Fibroblast of pulmonary artery (primary cell): ENCODE measurements around the gene SDC3.

Experiments used
- DNase-seq: peaks from one replicate; pipeline ENCODE4 v3.0.0-alpha.2; 2010; ENCODE audit warnings: low read depth
- H3K4me3 ChIP-seq: replicated peaks from 2 replicates; pipeline ENCODE4 v1.5.1; 2011; ENCODE audit warnings: low read depth, mild to moderate bottlenecking, control low read depth, low read length, moderate library complexity
- CTCF ChIP-seq: IDR thresholded peaks from 2 replicates; pipeline ENCODE4 v1.5.1; 2011; ENCODE audit warnings: mild to moderate bottlenecking, control low read depth, low read length, inconsistent platforms; ENCODE audit errors: missing control alignments

The SDC3 gene

DNA sequence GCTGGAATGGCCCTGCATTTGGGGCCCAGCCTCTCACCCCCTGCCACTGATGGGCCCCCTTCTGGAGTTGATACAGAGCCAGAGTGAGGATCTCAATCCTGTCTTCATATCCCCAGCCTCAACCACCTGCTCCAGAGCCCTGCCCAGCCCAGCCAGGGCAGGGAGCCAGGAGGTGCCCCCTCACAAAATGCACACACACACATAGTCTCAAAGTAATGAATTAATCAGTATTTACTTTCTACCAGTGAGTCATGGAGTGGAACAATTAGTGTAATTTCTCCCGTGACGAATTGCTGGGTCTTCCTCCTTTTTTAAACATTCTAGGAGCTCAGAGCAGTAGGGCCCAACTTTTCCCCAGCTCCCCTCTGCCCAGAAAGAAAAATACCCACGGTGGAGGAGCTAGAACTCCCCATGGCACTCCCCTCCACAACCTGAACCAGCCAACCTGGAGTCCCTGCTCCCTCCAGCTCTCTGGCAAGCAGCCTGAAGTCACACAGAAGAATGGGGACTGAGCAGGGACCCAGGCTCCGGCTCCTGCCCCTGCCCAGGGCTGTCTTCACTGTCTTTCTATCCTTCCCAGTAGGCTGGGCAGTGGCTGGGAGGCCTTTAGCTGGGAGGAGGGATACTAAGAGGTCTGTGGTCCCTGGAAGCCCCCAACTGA lies 29.3 kb downstream of the SDC3 start:
- TF ChIP-seq CTCF = no peak
- no peak overlapping the region for H3K4me3 ChIP-seq
- DNase-seq = no peak

DNA sequence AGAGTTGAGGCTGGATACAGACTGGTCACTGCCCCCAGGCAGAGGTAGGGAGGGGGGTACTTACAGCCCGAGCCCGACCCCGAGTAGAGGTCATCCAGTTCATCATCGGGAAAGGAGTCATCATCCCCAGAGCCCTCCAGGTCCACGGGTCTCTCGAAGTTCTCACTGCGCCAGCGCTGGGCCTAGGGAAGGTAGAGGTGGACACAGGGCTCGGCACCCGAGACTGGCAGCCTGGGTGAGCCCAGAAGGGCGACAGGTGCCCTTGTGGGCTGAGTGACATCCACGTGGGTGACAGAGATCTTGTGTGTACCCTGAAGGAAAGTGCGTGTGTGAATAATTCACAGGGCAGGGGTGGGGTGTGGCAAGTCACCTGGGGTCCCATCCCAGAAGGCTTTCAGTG lies 30.0 kb downstream of the SDC3 start:
- TF ChIP-seq CTCF = no peak
- no peak overlapping the region for H3K4me3 ChIP-seq
- no peak for DNase-seq

- no peak overlapping the region for H3K4me3 ChIP-seq
- TF ChIP-seq CTCF = no peak
- no peak for DNase-seq
Measured at GRCh38 chr1:30878016-30878415, 30.5 kb downstream of the SDC3 start.

DNA sequence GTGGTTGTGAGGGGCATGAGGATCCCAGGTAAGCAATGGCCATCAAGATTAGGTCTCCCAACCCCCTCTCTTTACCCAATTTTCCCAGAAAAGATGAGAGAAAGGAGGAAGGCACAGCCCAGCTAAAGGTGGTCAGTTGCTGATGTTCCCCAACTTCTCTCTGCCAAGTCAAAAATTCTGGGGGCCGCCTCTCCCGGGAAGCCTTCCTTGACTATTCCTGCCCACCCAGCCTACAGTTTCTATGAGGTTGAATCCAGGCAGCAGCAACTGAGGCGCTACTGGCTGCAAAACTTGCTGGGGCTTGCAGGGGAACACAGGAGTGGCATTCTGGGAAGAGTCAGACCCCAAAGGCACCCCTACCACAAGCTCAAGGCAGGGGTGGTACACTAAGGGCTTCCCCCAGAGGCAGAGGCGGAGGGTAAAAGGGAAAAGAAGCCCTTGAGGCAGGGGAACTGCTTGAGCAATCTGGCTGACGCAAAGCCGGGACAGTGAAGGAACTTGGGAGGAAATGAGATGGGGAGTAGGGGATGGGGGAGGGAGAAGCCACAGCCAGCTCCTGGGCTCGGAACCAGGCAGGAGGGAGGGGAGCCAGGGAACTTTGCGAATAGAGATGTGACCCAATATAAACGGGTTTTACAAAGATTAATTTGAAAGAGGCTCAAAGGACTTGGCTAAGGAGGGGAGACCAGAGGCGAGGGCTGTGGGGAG lies 31.2 kb downstream of the SDC3 start:
- no peak for TF ChIP-seq CTCF
- no peak overlapping the region for H3K4me3 ChIP-seq
- DNase-seq = peak; percentile 94

- DNase-seq = no peak
- no peak overlapping the region for H3K4me3 ChIP-seq
- no peak for TF ChIP-seq CTCF
Measured at GRCh38 chr1:30876451-30877204, 31.9 kb downstream of the SDC3 start.

- H3K4me3 ChIP-seq = no peak overlapping the region
- no peak for TF ChIP-seq CTCF
- no peak for DNase-seq
Measured at GRCh38 chr1:30875916-30876315, 32.6 kb downstream of the SDC3 start.
